HK-2 (cell line): ENCODE measurements around the gene MAGI1.
"Not testable (repeated sequence)": the region's sequence is repeated elsewhere in the genome, so short reads cannot be mapped to it uniquely, and the experiment has no call there.

Experiments
- DNase-seq: peaks from one replicate; pipeline ENCODE4 v3.0.0-alpha.2; 2018; ENCODE audit not compliant: unreplicated experiment

Gene MAGI1

DNA sequence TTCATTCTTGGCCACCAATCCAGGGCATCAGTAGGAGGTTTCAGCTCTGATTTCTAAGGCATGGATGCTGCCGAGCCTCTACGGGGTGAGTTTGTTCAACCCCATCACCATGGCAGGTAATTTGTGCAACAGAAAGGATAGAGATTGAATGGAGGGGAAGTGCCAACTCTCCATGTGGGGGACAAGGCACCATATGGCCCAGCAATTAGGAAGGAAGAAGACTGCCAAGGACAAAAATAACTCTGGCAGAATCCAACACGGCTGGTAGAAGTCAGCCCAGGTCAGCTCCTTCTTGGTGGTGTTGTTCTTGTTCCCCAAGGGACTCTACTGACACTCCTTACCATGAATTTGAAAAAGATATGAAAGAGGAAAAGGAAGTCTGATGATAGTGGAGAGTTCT is 503.9 kb downstream of the MAGI1 start:
- DNase-seq, result no peak

DNA sequence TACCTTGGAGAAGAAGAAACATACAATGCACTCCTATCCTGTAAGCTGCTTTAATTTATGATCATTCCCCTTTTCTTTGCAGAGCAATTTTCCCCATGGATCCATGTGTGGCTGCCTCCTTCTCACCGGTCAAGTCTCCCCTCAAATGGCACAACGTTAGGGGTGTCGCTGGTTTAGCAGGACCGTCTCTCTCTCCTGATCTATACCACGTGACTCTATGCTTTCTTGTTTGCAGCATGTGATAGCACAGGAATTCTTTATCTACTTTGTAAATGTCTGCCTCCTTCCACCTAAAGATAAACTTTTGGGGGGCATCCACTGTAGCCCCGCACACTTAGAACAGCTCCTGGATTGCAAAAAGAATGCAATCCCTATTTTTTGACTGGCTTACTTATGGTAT is 506.0 kb downstream of the MAGI1 start:
- DNase-seq, result no peak

DNA sequence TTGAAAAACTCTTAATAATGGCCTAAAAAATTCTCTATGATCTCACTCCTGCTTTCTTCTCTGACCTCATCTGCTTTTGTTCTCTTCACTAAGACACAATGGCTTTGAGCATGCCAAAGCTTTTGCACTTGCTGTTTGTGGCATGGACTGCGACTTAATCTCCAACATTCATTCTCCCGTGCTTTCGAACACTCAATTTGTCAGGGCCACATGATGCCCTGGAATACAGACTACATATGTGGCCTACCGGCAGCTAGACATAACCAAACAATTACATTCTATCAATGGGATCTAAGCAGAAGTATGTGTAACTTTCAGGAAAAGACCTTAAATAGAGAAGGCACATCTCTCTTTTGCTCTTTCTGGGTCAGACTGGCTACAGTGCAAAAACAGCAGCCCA is 506.5 kb downstream of the MAGI1 start:
- DNase-seq, result no peak

DNA sequence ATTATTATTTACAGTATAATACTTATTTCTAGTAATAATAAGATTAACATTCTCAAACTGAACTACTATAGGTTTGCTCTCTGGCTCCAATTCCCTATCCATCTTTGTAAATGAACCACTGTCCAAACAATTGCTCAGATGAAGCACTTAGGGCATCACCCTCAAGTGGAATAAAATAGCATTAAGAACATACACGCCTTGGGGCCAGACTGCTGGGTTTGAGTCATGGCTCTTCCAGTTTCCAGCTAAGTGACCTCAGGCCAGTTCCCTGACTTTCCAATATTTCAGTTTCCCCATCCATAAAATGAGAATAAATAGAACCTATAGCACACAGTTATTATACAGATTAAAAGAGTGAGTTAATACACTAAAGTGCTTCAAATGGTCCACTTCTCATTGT is 507.2 kb downstream of the MAGI1 start:
- DNase-seq, result no peak

DNA sequence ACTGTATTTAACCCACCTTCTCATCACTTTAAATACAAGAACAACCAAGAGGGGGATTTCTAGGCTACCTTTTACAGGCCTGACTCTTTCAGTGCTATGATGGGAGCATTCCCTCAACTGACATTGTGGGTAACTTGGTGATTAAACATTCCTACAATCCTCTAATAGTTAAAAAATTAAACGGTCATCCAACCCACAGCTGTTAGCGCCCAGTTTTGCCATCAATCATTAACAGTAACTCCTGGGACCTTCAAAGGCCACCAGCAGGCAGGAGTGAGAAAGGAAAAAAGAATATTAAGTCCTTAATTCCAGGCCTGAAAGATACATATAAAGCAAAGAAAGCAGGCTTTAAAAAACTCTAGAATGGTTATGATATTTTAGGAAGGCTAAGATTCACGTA is 512.1 kb downstream of the MAGI1 start:
- DNase-seq, result peak; percentile 16

DNA sequence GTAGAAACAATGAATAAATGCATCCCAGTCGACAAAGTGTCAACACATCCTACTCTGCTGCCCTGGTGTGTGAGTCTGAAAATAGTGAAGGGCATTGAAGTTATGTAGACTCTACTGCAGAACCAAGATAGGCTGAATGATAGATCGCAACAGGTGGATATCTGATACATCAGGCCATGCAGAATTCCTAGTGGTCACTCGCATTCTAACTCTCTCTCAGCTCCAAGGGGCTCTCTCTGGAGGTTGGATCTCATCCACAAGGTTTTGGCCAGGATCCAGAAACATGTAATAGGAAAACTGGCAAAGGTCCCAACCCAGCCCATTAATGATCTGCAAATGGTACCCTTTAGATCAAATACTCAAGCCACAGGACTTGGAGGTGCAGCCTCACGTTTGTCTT is 514.1 kb downstream of the MAGI1 start:
- no peak for DNase-seq

DNA sequence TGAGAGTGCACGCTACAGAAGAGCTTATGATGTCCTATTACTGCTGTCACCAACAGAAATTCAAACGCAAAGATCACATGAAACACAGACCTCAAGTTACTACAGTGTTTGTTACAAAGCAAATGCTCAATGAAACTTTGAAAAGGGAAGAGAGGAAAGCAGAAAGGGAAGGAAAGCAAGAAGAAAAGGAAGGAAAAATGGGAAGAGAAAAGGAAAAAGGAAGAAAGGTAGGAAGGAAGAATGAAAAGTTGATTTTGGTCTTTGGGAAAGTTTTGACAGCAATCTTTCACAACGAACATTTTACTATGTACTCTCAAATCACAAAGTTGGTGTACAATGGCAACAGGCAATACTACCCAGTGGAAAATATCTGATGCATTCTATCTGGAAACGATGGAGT is 514.8 kb downstream of the MAGI1 start:
- no peak for DNase-seq

DNA sequence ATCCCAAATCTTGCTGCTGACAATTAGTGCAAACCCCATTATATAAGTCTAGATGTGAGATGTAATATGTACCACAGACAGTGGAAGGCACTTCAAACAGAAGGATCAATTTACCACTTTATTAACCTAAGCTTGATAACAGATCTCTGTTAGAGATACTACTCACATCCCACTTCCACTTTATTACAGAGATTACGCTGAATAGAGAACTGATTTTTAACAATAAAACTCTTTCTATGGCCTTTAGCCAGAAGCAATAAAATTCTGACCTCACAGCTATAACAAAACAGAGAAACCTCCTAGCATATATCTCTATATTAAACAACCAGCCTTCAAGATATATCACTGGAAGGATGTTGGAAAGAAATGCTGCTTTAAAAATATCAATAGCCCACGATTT is 517.7 kb downstream of the MAGI1 start:
- no peak for DNase-seq

DNA sequence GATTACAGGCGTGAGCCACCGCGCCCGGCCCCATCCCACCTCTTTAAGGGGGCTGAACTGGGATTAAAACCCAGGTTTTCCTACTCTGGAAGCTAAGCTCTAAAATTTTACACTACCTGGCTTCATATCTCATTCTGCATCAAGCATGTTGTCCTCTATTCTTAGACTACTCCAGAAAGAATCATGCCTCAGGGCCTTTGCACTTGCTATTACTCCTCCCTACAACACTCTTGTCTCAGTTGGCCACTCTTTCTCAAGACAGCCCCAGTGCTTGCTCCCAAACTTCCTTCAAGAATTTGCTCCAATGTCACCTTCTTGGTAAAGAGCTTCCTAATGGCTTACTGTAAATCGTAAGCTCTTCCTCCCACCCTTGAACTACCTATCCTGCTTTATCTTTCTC is 521.7 kb downstream of the MAGI1 start:
- no peak for DNase-seq

DNA sequence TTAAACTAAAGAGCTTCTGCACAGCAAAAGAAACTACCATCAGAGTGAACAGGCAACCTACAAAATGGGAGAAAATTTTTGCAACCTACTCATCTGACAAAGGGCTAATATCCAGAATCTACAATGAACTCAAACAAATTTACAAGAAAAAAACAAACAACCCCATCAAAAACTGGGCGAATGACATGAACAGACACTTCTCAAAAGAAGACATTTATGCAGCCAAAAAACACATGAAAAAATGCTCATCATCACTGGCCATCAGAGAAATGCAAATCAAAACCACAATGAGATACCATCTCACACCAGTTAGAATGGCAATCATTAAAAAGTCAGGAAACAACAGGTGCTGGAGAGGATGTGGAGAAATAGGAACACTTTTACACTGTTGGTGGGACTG is 524.4 kb downstream of the MAGI1 start:
- DNase-seq, result not testable (repeated sequence)

DNA sequence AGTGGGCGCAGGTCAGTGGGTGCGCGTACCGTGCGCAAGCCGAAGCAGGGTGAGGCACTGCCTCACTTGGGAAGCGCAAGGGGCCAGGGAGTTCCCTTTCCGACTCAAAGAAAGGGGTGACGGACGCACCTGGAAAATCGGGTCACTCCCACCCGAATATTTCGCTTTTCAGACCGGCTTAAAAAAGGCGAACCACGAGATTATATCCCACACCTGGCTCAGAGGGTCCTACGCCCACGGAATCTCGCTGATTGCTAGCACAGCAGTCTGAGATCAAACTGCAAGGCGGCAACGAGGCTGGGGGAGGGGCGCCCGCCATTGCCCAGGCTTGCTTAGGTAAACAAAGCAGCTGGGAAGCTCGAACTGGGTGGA is 529.3 kb downstream of the MAGI1 start:
- DNase-seq, result not testable (repeated sequence)

DNA sequence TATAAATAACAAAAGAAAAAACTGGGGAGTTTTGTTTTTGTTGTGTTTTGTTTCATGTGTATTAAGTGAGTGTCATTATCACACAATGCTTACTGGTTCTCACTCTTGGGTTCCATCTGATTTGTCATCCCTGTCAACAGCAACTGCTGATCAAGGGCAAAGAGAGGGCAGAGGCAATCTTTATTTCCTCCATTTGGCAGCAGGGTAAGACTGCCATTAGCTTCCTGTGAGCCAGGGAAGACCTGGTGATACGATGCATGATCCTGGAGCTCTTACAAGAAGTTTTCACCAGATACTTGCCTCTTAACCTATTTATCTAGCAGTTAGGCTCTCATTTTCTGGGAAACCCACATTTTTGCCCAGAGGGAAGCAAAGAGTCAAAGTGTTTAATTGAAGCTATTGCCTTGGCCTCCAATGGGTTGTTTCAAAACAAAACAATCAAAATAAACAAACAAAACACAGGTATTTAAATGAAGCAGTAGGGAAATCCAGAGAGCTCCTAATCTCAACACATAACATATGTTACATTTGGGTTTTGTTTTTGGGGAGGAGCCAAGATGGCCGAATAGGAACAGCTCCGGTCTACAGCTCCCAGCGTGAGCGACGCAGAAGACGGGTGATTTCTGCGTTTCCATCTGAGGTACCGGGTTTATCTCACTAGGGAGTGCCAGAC is 529.8 kb downstream of the MAGI1 start:
- DNase-seq, result no peak

DNA sequence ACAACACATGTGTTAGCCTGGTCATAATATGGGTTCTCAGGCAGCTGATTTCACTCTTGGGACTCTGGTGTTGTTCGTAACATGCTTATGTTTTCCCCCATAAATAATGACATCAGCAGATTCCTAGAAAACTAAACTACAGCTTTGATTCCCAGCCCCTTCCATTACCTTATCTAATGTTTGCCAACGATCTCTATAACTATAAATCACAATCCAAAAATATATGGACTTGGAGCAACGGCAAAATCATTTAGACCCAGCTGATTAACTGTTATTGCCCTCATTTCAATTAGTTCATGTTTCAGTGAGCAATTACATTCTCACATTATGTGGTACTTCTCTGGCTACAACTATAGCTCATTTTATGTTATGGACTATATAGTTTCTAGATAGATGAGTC is 531.3 kb downstream of the MAGI1 start:
- no peak for DNase-seq

DNA sequence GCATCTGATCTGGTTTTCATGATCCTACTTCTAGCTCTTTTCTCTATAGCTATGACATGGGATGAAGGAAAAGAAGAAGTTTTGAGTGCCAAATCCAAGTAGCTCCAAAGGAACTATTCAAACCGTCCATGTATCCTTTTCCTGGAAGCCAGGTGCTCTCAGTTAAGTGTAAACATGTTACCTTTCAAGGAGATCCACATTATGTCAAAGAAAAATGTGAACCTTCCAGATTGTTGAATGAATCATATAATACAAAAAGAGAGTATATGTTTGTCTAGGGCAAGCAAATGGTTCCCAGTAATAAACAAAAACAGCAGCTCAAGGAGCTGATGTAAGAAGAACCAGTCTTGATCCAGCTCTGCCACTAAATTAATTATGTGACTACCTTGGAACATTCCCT is 534.9 kb downstream of the MAGI1 start:
- DNase-seq, result no peak

DNA sequence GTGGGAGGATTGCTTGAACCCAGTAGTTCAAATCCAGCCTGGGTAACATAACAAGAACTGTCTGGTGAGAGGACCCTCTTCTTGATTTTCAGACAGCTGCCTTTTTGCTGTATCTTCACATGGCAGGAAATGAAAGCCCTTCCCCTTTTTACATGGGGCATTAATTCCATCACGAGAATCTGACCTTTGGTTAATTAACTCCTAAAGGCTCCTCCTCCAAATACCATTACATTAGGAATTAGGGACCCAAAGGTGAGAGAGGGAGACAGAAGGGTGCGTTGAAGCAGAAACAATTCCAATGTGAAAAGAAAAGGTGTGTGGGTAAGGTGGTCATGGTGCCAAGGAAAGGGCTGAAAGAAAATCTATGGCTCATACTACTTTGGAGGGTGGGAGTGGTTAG is 536.2 kb downstream of the MAGI1 start:
- no peak for DNase-seq

DNA sequence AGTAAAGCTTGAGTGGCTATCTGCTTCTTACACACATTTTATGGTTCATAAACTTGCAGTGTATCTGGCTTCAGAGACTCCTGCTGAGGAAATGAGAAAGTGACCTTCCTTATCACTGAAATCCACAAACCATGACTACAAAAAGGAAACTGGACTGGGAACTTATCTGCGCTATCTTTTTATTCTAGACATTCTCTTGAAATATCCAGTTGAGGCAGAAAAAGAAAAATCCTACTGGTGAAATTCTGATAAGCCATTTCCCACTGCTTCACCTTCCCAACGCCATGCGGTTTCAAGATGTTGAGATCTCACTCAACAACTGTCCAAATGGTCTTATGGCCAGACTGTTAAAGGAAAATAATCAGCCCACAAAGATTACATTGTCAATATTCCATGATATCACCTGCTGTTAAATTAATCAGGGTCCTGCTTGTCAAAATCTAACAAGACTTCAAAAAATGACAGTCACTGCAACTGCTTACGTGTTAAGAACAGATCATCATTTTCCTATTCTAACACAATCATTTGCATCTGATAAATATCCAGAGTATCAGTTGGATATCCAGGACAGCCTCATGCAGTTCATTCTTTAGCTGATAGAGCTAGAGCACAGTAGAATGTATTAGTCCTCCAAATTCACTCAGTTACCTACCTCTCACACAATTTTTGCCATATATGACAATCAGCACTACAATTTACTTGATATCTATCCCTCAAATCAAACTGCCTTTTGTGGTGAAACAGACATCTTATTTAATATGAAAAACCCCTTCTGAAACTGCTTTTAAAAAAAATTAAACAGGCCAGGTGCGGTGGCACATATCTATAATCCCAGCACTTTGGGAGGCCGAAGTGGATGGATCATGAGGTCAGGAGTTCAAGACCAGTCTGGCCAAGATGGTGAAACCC is 538.1 kb downstream of the MAGI1 start:
- DNase-seq, result no peak

DNA sequence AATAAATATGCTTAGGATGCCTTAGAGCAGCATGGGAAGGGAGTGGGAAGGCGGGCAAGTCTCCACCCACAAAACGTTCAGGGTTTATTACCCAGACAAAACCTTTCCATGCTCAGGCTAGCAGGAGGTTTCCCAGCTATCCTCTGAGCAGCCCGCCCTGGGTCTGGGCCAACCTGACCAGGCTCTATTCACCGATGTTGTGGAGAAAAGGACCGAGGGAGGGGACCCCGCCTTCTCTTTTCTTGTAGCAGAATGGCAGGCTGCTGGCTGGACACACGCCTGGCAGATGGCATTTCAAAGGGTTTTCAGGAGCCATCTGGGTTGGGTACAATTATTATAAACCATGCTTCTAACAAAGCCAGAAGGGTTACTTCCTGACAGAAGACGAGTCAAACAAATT is 540.9 kb downstream of the MAGI1 start:
- DNase-seq, result no peak

DNA sequence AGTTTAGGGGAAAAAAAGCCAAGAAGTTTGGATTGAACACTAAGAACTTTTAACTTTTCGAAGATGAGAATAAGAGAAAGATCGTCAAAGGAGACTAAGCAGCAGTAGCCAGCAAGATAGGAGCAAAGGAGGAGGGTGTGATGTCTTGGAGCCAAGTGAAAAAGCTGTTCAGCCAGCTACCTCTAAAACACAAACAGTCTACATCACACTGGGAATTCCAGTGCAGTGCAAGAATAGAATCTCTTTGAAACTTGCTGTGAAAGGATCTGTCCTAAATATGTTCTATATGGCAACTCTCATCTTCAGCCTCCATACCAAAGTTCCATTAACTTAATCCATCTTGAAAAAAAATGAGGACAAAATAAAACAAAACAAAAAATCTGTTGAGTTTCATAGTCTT is 541.5 kb downstream of the MAGI1 start:
- DNase-seq, result no peak

DNA sequence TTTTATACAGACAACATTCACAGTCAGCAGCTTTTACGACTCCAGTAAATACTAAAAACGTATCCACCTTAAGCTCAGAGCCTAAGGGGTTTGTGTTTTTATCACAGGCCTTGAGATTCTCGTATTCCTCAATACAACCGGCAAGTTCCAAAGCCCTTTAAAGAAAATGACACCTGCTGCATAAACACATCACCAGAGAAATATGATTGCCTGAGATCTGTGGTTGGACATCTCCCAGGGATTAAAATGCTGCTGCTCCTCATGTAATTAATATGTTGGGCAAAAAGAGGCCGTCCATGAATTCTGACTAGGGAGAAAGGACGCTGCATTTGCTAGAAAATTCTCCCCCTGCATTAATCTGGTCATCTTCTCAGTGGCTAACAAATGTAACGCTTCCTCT is 544.8 kb downstream of the MAGI1 start:
- no peak for DNase-seq

DNA sequence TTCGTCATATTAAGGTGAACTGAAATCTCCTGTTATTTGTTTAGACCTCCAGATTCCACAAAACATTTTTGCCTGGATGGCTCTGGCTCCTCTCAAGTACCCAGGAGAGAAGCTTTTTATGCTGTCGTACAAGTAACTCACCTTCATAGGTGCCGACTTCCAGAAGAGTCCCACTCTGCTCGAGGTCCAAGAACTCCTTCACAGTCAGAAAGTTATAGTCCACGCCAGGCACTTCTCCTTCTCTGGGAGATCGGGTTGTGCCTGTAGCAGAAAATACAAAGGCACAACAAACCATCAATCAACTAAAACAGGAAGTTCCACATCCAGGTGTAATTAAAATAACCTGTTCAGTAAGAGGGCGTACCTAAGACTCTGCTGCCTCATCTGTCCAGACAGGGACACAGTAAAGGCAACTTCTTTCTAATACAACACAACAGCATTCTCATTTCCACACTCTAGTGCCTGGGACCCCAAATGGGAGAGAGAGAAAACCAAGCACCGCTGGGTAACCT is 545.3 kb downstream of the MAGI1 start:
- no peak for DNase-seq

DNA sequence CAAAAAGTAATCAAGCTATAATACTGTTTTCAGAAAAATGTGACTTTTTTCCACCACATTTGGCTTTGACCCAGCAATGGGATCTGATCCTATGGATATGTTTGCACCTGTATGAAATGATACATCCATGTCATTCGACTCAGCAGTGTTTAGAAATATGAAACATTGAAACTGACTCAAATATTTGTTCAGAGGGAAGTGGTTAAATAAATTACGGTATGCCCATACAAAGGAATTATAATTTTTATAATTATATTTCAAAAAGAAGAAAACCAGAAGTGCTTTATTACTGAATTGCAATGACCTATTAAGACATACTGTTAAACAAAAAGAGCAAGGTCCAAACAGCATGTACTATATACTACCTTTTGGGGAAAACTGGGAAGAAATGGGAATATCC is 546.5 kb downstream of the MAGI1 start:
- DNase-seq, result no peak

DNA sequence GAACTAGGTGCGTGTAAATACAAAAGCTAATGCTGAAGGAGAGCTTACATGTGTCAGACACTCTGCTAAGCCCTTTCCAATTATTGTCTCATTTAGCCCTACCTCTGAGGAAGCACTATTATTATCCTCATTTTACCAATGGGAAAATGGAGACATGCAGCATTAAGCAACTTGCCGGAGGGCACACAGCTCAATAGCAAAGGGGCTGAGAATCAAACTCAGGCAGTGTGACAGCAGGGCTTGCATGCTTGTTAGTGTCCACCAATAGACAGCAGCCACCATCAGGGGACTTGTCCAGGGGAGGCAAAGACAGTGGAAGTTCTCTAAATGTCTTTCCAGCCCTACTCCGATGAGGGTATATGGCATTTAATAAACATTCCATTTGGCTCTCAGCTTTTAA is 548.6 kb downstream of the MAGI1 start:
- DNase-seq, result no peak

DNA sequence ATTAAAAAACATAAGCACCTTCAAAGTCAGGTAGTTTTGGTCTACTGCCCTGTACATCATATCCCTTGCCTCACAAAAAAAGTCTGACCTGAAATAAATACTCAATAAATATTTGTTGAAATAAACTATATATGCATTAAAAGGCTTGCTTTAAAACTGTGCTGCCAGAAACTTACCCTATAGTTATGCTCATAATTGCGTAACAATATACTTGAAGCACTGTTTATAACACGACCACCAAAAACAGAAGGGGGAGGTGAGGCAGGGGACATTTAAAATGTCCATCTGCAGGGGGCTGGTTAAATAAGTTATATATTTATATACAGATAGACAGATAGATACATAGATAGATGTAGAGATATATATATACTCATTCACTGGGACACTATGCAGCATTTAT is 549.5 kb downstream of the MAGI1 start:
- no peak for DNase-seq
